AG09319 (cell line): ENCODE results near the gene MRFAP1.

ENCODE experiments used
- DNase-seq: peaks from one replicate; pipeline ENCODE4 v3.0.0-alpha.2; 2010; ENCODE audit warnings: low read depth; ENCODE audit errors: extremely low read depth
- CTCF ChIP-seq: IDR thresholded peaks from 2 replicates; pipeline ENCODE4 v1.5.1; 2011; ENCODE audit warnings: low read depth, mild to moderate bottlenecking, inconsistent platforms, low read length, moderate library complexity

MRFAP1 gene

GRCh38 chr4:6640292-6641163 is at the start of gene MRFAP1:
Gene MRFAP1 (plus strand): TSS chr4:6640685. CDS start chr4:6640863, 178 bp downstream.
- no peak for TF ChIP-seq CTCF
- DNase-seq: peak; percentile 77

- TF ChIP-seq CTCF: no peak
- DNase-seq: no peak
Measured at GRCh38 chr4:6591313-6591712, 49.2 kb upstream of the MRFAP1 start.

- TF ChIP-seq CTCF: no peak
- DNase-seq: no peak
Measured at GRCh38 chr4:6591781-6592180, 48.7 kb upstream of the MRFAP1 start.

- no peak for TF ChIP-seq CTCF
Measured at GRCh38 chr4:6592804-6593563, 47.5 kb upstream of the MRFAP1 start.

GRCh38 chr4:6594341-6594740 is 46.1 kb upstream of the MRFAP1 start:
- TF ChIP-seq CTCF: no peak
- DNase-seq: no peak

More at GRCh38 chr4:6592804-6593563, 47.5 kb upstream of the MRFAP1 start:
- no peak for DNase-seq

DNA sequence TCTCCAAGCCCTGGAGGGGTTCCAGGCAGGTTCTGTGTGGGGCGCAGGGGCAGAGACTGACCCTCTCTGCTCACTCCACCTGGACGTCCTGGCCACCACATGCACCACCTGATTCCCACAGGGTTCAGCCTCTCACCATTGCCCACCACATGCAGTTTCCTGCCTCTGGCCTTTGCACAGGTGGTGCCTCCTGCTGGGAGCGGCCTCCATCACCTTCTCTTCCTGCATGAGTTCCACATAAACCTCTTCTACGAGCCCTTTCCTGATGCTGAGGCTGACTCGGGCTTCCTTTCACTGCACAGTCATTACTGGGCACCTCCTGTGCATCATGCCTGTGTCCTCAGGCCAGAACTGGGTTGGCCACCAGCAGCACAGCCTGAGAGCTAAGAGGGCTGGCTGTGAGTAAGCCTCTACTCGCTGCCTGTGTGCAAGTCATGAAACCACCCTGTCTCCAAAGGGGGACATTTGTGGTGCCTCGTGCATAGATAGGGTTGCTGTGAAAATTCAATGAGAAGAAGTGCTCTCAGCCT is 45.6 kb upstream of the MRFAP1 start:
- no peak for TF ChIP-seq CTCF
- no peak for DNase-seq
